GM12878 (cell line): Measurements from ENCODE around the gene BRD2. TPM values are rescaled to one million over a fixed set of nuclear protein-coding genes. Genes with fewer than 3 reads are reported as not detected.

Experiments used
- BACH1 ChIP-seq: fragments of 450-650 bp; IDR thresholded peaks from 2 replicates; pipeline ENCODE4 v1.6.1; 2017; ENCODE audit warnings: mild to moderate bottlenecking, borderline replicate concordance
- CEBPB ChIP-seq, 2 experiments: fragments of 150-350 bp in 1 of 2; IDR thresholded peaks; 2 replicates each; pipeline ENCODE4 v1.6.1; 2012 to 2014; ENCODE audit warnings: low read depth in 2 of 2, low read length in 2 of 2, borderline replicate concordance in 1 of 2, inconsistent platforms in 1 of 2
- CREB1 ChIP-seq: IDR thresholded peaks from 2 replicates; pipeline ENCODE4 v1.6.1; 2012; ENCODE audit warnings: low read depth, mild to moderate bottlenecking, inconsistent platforms
- EED ChIP-seq: sonication (generic); IDR thresholded peaks from 2 replicates; pipeline ENCODE4 v1.6.1; 2016; ENCODE audit warnings: antibody characterized with exemption, low read depth
- IKZF2 ChIP-seq, 2 experiments: fragments of 450-650 bp; IDR thresholded peaks; 2 replicates each; pipeline ENCODE4 v1.6.1; 2017; ENCODE audit warnings: mild to moderate bottlenecking in 2 of 2, moderate library complexity in 2 of 2
- LARP7 ChIP-seq: fragments of 450-650 bp; IDR thresholded peaks from 2 replicates; pipeline ENCODE4 v1.6.1; 2017; ENCODE audit warnings: mild to moderate bottlenecking
- MEF2A ChIP-seq: IDR thresholded peaks from 2 replicates; pipeline ENCODE4 v1.6.1; 2011; ENCODE audit warnings: low read depth, mild to moderate bottlenecking, low read length, moderate library complexity; ENCODE audit not compliant: insufficient read depth
- MEF2B ChIP-seq: fragments of 450-650 bp; IDR thresholded peaks from 2 replicates; pipeline ENCODE4 v1.6.1; 2018; ENCODE audit warnings: mild to moderate bottlenecking, moderate library complexity; ENCODE audit not compliant: partially characterized antibody, poor library complexity, severe bottlenecking
- PAX8 ChIP-seq: fragments of 450-650 bp; IDR thresholded peaks from 2 replicates; pipeline ENCODE4 v1.6.1; 2017; ENCODE audit warnings: mild to moderate bottlenecking, moderate library complexity
- RB1 ChIP-seq: fragments of 450-650 bp; formaldehyde crosslinking; IDR thresholded peaks from 2 replicates; pipeline ENCODE4 v1.6.1; 2017; ENCODE audit warnings: mild to moderate bottlenecking, borderline replicate concordance
- RELA ChIP-seq: fragments of 450-650 bp; IDR thresholded peaks from 2 replicates; pipeline ENCODE4 v1.8.0; 2014; ENCODE audit warnings: borderline replicate concordance; ENCODE audit not compliant: partially characterized antibody
- RUNX3 ChIP-seq: IDR thresholded peaks from 2 replicates; pipeline ENCODE4 v1.6.1; 2012; ENCODE audit warnings: low read length, inconsistent platforms
- SMAD1 ChIP-seq: fragments of 450-650 bp; IDR thresholded peaks from 2 replicates; pipeline ENCODE4 v1.6.1; 2018; ENCODE audit warnings: mild to moderate bottlenecking, low read depth; ENCODE audit not compliant: partially characterized antibody
- SMC3 ChIP-seq: IDR thresholded peaks from 2 replicates; pipeline ENCODE4 v1.6.1; 2011; ENCODE audit warnings: low read length, improper control_type of control experiment, borderline replicate concordance
- STAT1 ChIP-seq: fragments of 450-650 bp; conservative IDR thresholded peaks from 2 replicates; pipeline ENCODE4 v1.6.1; 2014; ENCODE audit warnings: antibody characterized with exemption, mild to moderate bottlenecking
- SUZ12 ChIP-seq: fragments of 200-600 bp; sonication (generic); IDR thresholded peaks from one replicate; pipeline ENCODE4 v1.6.1; 2018; ENCODE audit warnings: antibody characterized with exemption, mild to moderate bottlenecking; ENCODE audit not compliant: unreplicated experiment
- TAF1 ChIP-seq: IDR thresholded peaks from 2 replicates; pipeline ENCODE4 v1.6.1; 2011; ENCODE audit warnings: mild to moderate bottlenecking, low read depth, low read length, borderline replicate concordance
- TCF3 ChIP-seq: IDR thresholded peaks from 2 replicates; pipeline ENCODE4 v1.6.1; 2012; ENCODE audit warnings: low read depth, mild to moderate bottlenecking, low read length, borderline replicate concordance; ENCODE audit not compliant: insufficient read depth
- YY1 ChIP-seq: IDR thresholded peaks from 2 replicates; pipeline ENCODE4 v1.6.1; 2011; ENCODE audit warnings: low read depth, mild to moderate bottlenecking, low read length
- ZBED1 ChIP-seq: IDR thresholded peaks from 2 replicates; pipeline ENCODE4 v1.6.1; 2016; ENCODE audit warnings: borderline replicate concordance
- ZNF217 ChIP-seq: fragments of 450-650 bp; IDR thresholded peaks from 2 replicates; pipeline ENCODE4 v1.6.1; 2017; ENCODE audit warnings: antibody characterized with exemption, mild to moderate bottlenecking
- ZNF24 ChIP-seq: fragments of 450-650 bp; IDR thresholded peaks from 2 replicates; pipeline ENCODE4 v1.6.1; 2017; ENCODE audit warnings: antibody characterized with exemption, mild to moderate bottlenecking
- polyA plus RNA-seq, 11 experiments: library from polyadenylated mRNA; depleted of rRNA in 4 of 11; unstranded in 6 of 11; stranded (reverse) in 5 of 11; fragments of >200 nt; fragmentation: Nextera tagmentation in 4 of 11; fragmentation: Illumina TruSeq in 1 of 11; extraction: Ambion mirVana in 4 of 11; extraction: Trizol in 1 of 11; gene quantifications; 1 replicate in 1 of 11; 2 replicates in 10 of 11; pipeline versions ENCODE4 v1.2.1 to v1.2.3, GENCODE V29; 2011 to 2016; ENCODE audit warnings: inconsistent platforms in 2 of 11, missing spikeins in 2 of 11, low read depth in 1 of 11
- total RNA-seq, 4 experiments: library from RNA; depleted of rRNA in 3 of 4; stranded (reverse); fragments of >200 nt in 3 of 4; fragmentation: Illumina TruSeq in 1 of 4; extraction: Trizol in 1 of 4; gene quantifications; 2 replicates each; pipeline versions ENCODE4 v1.2.1 to v1.2.3, GENCODE V29; 2013 to 2021
- TF ChIP-seq, protein P1 (sequence below): IDR thresholded peaks from 2 replicates; pipeline ENCODE4 v1.6.1; 2012; ENCODE audit warnings: mild to moderate bottlenecking, low read depth, low read length
- TF ChIP-seq, protein P2 (sequence below): IDR thresholded peaks from 2 replicates; pipeline ENCODE4 v1.6.1; 2011; ENCODE audit warnings: low read depth, low read length, improper control_type of control experiment, borderline replicate concordance
- TF ChIP-seq, protein P3 (sequence below): fragments of 450-650 bp; IDR thresholded peaks from 2 replicates; pipeline ENCODE4 v1.6.1; 2017; ENCODE audit warnings: borderline replicate concordance

BRD2 gene
- total and polyA plus RNA-seq, 10 of the 15 experiments (the other 5 are each of a cell fraction or from before 2014, with no cell fraction given): 32.2 to 239 (median 139) TPM

DNA sequence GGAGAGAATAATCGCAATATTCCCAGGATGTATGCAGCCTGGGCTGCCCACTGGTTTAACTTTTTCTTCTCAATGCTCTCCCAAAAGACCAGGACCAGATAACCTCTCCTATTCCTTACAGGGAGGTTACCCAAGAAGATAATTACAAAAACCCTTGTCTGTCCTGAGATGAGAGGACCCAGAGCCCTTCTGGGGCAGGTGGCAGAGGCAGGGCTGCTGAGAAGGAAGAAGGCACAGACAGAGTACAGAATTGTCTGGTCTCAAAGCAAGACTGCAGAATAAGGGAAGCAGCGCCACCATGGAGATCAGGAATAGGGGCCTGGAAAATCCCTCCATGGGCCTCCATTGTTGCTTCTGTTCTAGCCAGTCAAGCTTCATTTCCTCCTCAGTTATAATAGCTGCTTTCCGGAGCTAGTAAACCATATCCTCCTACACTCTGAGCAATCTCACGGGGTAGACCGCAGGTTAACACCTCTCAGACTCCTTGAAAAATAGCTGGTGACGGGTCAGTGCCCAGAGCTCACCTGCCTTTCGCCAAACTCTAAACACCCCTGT, 27.1 kb upstream of the BRD2 start (continued):
- TF ChIP-seq, protein P1, sequence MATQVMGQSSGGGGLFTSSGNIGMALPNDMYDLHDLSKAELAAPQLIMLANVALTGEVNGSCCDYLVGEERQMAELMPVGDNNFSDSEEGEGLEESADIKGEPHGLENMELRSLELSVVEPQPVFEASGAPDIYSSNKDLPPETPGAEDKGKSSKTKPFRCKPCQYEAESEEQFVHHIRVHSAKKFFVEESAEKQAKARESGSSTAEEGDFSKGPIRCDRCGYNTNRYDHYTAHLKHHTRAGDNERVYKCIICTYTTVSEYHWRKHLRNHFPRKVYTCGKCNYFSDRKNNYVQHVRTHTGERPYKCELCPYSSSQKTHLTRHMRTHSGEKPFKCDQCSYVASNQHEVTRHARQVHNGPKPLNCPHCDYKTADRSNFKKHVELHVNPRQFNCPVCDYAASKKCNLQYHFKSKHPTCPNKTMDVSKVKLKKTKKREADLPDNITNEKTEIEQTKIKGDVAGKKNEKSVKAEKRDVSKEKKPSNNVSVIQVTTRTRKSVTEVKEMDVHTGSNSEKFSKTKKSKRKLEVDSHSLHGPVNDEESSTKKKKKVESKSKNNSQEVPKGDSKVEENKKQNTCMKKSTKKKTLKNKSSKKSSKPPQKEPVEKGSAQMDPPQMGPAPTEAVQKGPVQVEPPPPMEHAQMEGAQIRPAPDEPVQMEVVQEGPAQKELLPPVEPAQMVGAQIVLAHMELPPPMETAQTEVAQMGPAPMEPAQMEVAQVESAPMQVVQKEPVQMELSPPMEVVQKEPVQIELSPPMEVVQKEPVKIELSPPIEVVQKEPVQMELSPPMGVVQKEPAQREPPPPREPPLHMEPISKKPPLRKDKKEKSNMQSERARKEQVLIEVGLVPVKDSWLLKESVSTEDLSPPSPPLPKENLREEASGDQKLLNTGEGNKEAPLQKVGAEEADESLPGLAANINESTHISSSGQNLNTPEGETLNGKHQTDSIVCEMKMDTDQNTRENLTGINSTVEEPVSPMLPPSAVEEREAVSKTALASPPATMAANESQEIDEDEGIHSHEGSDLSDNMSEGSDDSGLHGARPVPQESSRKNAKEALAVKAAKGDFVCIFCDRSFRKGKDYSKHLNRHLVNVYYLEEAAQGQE: peak; percentile 41; the same call in 1 of the 2 replicates
- no peak for TF ChIP-seq CEBPB (IDR thresholded peaks at IDR 0.05; ENCODE audit: borderline replicate concordance in 1 of 2, low read depth in 2 of 2, low read length in 2 of 2)
- TF ChIP-seq SUZ12: no peak
- no peak; the same call in 1 of the 2 replicates for TF ChIP-seq STAT1
- TF ChIP-seq IKZF2 (IDR thresholded peaks at IDR 0.05): peak; percentile 98 to 99
- TF ChIP-seq MEF2A: peak; percentile 92
- peak; percentile 93 for TF ChIP-seq YY1
- TF ChIP-seq, protein P2, sequence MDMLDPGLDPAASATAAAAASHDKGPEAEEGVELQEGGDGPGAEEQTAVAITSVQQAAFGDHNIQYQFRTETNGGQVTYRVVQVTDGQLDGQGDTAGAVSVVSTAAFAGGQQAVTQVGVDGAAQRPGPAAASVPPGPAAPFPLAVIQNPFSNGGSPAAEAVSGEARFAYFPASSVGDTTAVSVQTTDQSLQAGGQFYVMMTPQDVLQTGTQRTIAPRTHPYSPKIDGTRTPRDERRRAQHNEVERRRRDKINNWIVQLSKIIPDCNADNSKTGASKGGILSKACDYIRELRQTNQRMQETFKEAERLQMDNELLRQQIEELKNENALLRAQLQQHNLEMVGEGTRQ: no peak
- no peak for TF ChIP-seq RB1
- TF ChIP-seq SMAD1: no peak
- peak; percentile 50 for TF ChIP-seq LARP7
- no peak; the same call in 1 of the 2 replicates for TF ChIP-seq SMC3
- peak; percentile 86 for TF ChIP-seq RELA
- TF ChIP-seq, protein P3, sequence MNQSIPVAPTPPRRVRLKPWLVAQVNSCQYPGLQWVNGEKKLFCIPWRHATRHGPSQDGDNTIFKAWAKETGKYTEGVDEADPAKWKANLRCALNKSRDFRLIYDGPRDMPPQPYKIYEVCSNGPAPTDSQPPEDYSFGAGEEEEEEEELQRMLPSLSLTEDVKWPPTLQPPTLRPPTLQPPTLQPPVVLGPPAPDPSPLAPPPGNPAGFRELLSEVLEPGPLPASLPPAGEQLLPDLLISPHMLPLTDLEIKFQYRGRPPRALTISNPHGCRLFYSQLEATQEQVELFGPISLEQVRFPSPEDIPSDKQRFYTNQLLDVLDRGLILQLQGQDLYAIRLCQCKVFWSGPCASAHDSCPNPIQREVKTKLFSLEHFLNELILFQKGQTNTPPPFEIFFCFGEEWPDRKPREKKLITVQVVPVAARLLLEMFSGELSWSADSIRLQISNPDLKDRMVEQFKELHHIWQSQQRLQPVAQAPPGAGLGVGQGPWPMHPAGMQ: peak; percentile 50; the same call in 1 of the 2 replicates
- peak; percentile 79; the same call in 1 of the 2 replicates for TF ChIP-seq TCF3
- TF ChIP-seq RUNX3: peak; percentile 98
- TF ChIP-seq ZNF24: no peak
- TF ChIP-seq ZNF217: peak; percentile 100
- peak; percentile 48; the same call in 1 of the 2 replicates for TF ChIP-seq TAF1
- TF ChIP-seq MEF2B: peak; percentile 93
- TF ChIP-seq CREB1: no peak
- peak; percentile 96 for TF ChIP-seq EED
- TF ChIP-seq BACH1: peak; percentile 89; the same call in 1 of the 2 replicates
- TF ChIP-seq ZBED1: peak; percentile 38; the same call in 1 of the 2 replicates
- peak; percentile 98 for TF ChIP-seq PAX8
